Measurements from ENCODE around the gene PMIS2. TPM values are rescaled to one million over a fixed set of nuclear protein-coding genes. Genes with fewer than 3 reads are reported as not detected.
A peak's percentile ranks its signal among the peaks of the same experiment; 100 is the strongest.
"Not testable (repeated sequence)": the region's sequence is repeated elsewhere in the genome, so short reads cannot be mapped to it uniquely, and the experiment has no call there.

Gene PMIS2
- total RNA-seq, 2 donors from 2014 or later: not detected

- H3K27ac ChIP-seq: no peak overlapping the region
- no peaks in the 10 kb centered on the region for H3K9me3 ChIP-seq
- H3K4me1 ChIP-seq (replicated peaks): no peaks in the 10 kb centered on the region
- H3K36me3 ChIP-seq: no peaks in the 10 kb centered on the region
- H3K27me3 ChIP-seq (replicated peaks; ENCODE audit: insufficient read depth): no peaks in the 10 kb centered on the region
- no peak for TF ChIP-seq POLR2AphosphoS5 (IDR thresholded peaks at IDR 0.05)
- TF ChIP-seq CTCF (IDR thresholded peaks at IDR 0.05): no peak
- TF ChIP-seq POLR2A (IDR thresholded peaks at IDR 0.05): no peak
- 75% methylated on average over 1 of the region's 1 CpG for WGBS
- no peak for DNase-seq (ENCODE audit: low spot score)
- intact Hi-C loops (cut with DNase I): no loop called here
- H3K4me3 ChIP-seq: no peak overlapping the region
Observed at GRCh38 chr19:35582760-35583159, 3.2 kb upstream of the PMIS2 start.

GRCh38 chr19:35587321-35587720 is 1.3 kb downstream of the PMIS2 start:
- no peaks in the 10 kb centered on the region for H3K27me3 ChIP-seq (replicated peaks; ENCODE audit: insufficient read depth)
- WGBS: 43% methylated on average over 1 of the region's 1 CpG
- H3K27ac ChIP-seq: no peak overlapping the region
- TF ChIP-seq POLR2A (IDR thresholded peaks at IDR 0.05): no peak
- no peak for TF ChIP-seq POLR2AphosphoS5 (IDR thresholded peaks at IDR 0.05)
- TF ChIP-seq CTCF (IDR thresholded peaks at IDR 0.05): no peak
- H3K4me1 ChIP-seq (replicated peaks): no peaks in the 10 kb centered on the region
- no peak for DNase-seq (ENCODE audit: low spot score)
- intact Hi-C loops (cut with DNase I): no loop called here
- H3K9me3 ChIP-seq: no peaks in the 10 kb centered on the region
- H3K36me3 ChIP-seq: no peaks in the 10 kb centered on the region
- no peak overlapping the region for H3K4me3 ChIP-seq

GRCh38 chr19:35590875-35591274 is 4.9 kb downstream of the PMIS2 start:
- no peaks in the 10 kb centered on the region for H3K27me3 ChIP-seq (replicated peaks; ENCODE audit: insufficient read depth)
- no peaks in the 10 kb centered on the region for H3K9me3 ChIP-seq
- H3K4me1 ChIP-seq (replicated peaks): no peaks in the 10 kb centered on the region
- no peak overlapping the region for H3K27ac ChIP-seq
- WGBS: 75% methylated on average over 3 of the region's 3 CpGs
- H3K36me3 ChIP-seq: no peaks in the 10 kb centered on the region
- no peak for TF ChIP-seq POLR2AphosphoS5 (IDR thresholded peaks at IDR 0.05)
- TF ChIP-seq POLR2A (IDR thresholded peaks at IDR 0.05): no peak
- no peak for TF ChIP-seq CTCF (IDR thresholded peaks at IDR 0.05)
- DNase-seq (ENCODE audit: low spot score): no peak
- H3K4me3 ChIP-seq: no peak overlapping the region
- intact Hi-C loops (cut with DNase I): no loop called here

GRCh38 chr19:35592226-35592625 is 6.3 kb downstream of the PMIS2 start:
- no peaks in the 10 kb centered on the region for H3K4me1 ChIP-seq (replicated peaks)
- H3K4me3 ChIP-seq: no peak overlapping the region
- H3K36me3 ChIP-seq: no peaks in the 10 kb centered on the region
- H3K27ac ChIP-seq: no peak overlapping the region
- 21% methylated on average over 8 of the region's 8 CpGs for WGBS
- TF ChIP-seq POLR2AphosphoS5 (IDR thresholded peaks at IDR 0.05): no peak
- no peak for TF ChIP-seq POLR2A (IDR thresholded peaks at IDR 0.05)
- peak in 3 of 4 experiments; percentile 27 to 38 (median 33) for TF ChIP-seq CTCF (IDR thresholded peaks at IDR 0.05)
- H3K9me3 ChIP-seq: no peaks in the 10 kb centered on the region
- no peaks in the 10 kb centered on the region for H3K27me3 ChIP-seq (replicated peaks; ENCODE audit: insufficient read depth)
- intact Hi-C loops (cut with DNase I): no loop called here
- peak; percentile 11 for DNase-seq (ENCODE audit: low spot score)

GRCh38 chr19:35595026-35595425 is 9.1 kb downstream of the PMIS2 start:
- WGBS: 72% methylated on average over 3 of the region's 3 CpGs
- H3K9me3 ChIP-seq; H3K4me3 ChIP-seq; intact Hi-C loops (cut with DNase I); H3K4me1 ChIP-seq (replicated peaks); H3K36me3 ChIP-seq; DNase-seq (ENCODE audit: low spot score); H3K27ac ChIP-seq; H3K27me3 ChIP-seq (replicated peaks; ENCODE audit: insufficient read depth): not testable (repeated sequence)

All from prostate gland (tissue), 2 donors.